HepG2 (cell line): Measurements from ENCODE around the gene PTGR2. TPM values are rescaled to one million over a fixed set of nuclear protein-coding genes. Genes with fewer than 3 reads are reported as not detected.
A peak's percentile ranks its signal among the peaks of the same experiment; 100 is the strongest.

Experiments used
- ARNT2 ChIP-seq: sonication (generic); formaldehyde crosslinking; IDR thresholded peaks from 2 replicates; pipeline ENCODE4 v1.8.0; 2022; ENCODE audit warnings: mild to moderate bottlenecking, low read depth, missing genetic modification reagents, moderate library complexity
- ATRX ChIP-seq: sonication (generic); formaldehyde crosslinking; IDR thresholded peaks from 2 replicates; pipeline ENCODE4 v1.4.0; 2020; ENCODE audit warnings: missing genetic modification reagents, borderline replicate concordance
- FOXJ3 ChIP-seq: sonication (generic); formaldehyde crosslinking; IDR thresholded peaks from 2 replicates; pipeline ENCODE4 v1.4.0; 2020; ENCODE audit warnings: missing genetic modification reagents, mild to moderate bottlenecking, borderline replicate concordance
- HIVEP1 ChIP-seq: sonication (generic); formaldehyde crosslinking; IDR thresholded peaks from 2 replicates; pipeline ENCODE4 v1.4.0; 2020; ENCODE audit warnings: mild to moderate bottlenecking, missing genetic modification reagents
- NR2F6 ChIP-seq, 2 experiments: IDR thresholded peaks; 2 replicates each; pipeline ENCODE4 v1.6.1; 2016; ENCODE audit warnings: antibody characterized with exemption in 1 of 2, mild to moderate bottlenecking in 1 of 2
- SRSF1 ChIP-seq: fragments of 200-400 bp; formaldehyde crosslinking; optimal IDR thresholded peaks from 2 replicates; pipeline ENCODE3; 2017; ENCODE audit warnings: mild to moderate bottlenecking, low read depth, low read length, moderate library complexity
- SRSF9 ChIP-seq: fragments of 200-400 bp; formaldehyde crosslinking; IDR thresholded peaks from 2 replicates; pipeline ENCODE4 v1.6.1; 2018; ENCODE audit warnings: borderline replicate concordance, mild to moderate bottlenecking, low read depth, low read length; ENCODE audit not compliant: insufficient read depth, poor library complexity, severe bottlenecking
- ZNF629 ChIP-seq: sonication (generic); formaldehyde crosslinking; conservative IDR thresholded peaks from 2 replicates; pipeline ENCODE4 v1.5.0; 2020; ENCODE audit warnings: missing genetic modification reagents
- ZNF7 ChIP-seq: IDR thresholded peaks from 2 replicates; pipeline ENCODE4 v1.6.1; 2016; ENCODE audit warnings: missing biosample characterization, missing genetic modification reagents
- ZSCAN20 ChIP-seq: sonication (generic); formaldehyde crosslinking; IDR thresholded peaks from 2 replicates; pipeline ENCODE4 v1.4.0; 2020; ENCODE audit warnings: missing genetic modification reagents, mild to moderate bottlenecking, borderline replicate concordance
- polyA plus RNA-seq, 8 experiments: library from polyadenylated mRNA; depleted of rRNA in 3 of 8; stranded (reverse) in 7 of 8; unstranded in 1 of 8; fragments of >200 nt; fragmentation: Illumina TruSeq in 4 of 8; extraction: Trizol in 4 of 8; gene quantifications; 2 replicates each; pipeline versions ENCODE4 v1.2.1 to v1.2.3, GENCODE V29; 2011 to 2016; ENCODE audit warnings: low read depth in 4 of 8, missing spikeins in 1 of 8, mixed read lengths in 1 of 8; ENCODE audit not compliant: insufficient read depth in 1 of 8
- total RNA-seq, 5 experiments: library from RNA; depleted of rRNA; stranded (reverse); fragments of >200 nt; fragmentation: Illumina TruSeq; extraction: Trizol; gene quantifications; 2 replicates each; pipeline ENCODE4 v1.2.3, GENCODE V29; 2016; ENCODE audit warnings: low read depth in 1 of 5
- TF ChIP-seq, protein P1 (sequence below): sonication (generic); formaldehyde crosslinking; IDR thresholded peaks from 2 replicates; pipeline ENCODE4 v1.5.1; 2020; ENCODE audit warnings: mild to moderate bottlenecking, missing genetic modification reagents, moderate library complexity
- TF ChIP-seq, protein P2 (sequence below): sonication (generic); formaldehyde crosslinking; IDR thresholded peaks from 2 replicates; pipeline ENCODE4 v1.8.0; 2022; ENCODE audit warnings: mild to moderate bottlenecking, missing genetic modification reagents, moderate library complexity
- TF ChIP-seq, protein P3 (sequence below): sonication (generic); formaldehyde crosslinking; IDR thresholded peaks from 2 replicates; pipeline ENCODE4 v1.5.0; 2020; ENCODE audit warnings: missing genetic modification reagents, mild to moderate bottlenecking, borderline replicate concordance
- TF ChIP-seq, protein P4 (sequence below): sonication (generic); formaldehyde crosslinking; IDR thresholded peaks from 2 replicates; pipeline ENCODE4 v1.4.0; 2020; ENCODE audit warnings: missing genetic modification reagents
- TF ChIP-seq, protein P5 (sequence below): sonication (generic); formaldehyde crosslinking; IDR thresholded peaks from 2 replicates; pipeline ENCODE4 v1.5.1; 2020; ENCODE audit warnings: missing genetic modification reagents, mild to moderate bottlenecking, borderline replicate concordance
- TF ChIP-seq, protein P6 (sequence below): sonication (generic); formaldehyde crosslinking; conservative IDR thresholded peaks from 2 replicates; pipeline ENCODE4 v1.4.0; 2020; ENCODE audit warnings: missing genetic modification reagents
- TF ChIP-seq, protein P7 (sequence below): sonication (generic); formaldehyde crosslinking; IDR thresholded peaks from 2 replicates; pipeline ENCODE4 v1.9.0; 2021; ENCODE audit warnings: missing genetic modification reagents, mild to moderate bottlenecking, borderline replicate concordance

Gene PTGR2
- total and polyA plus RNA-seq, 2 of the 13 experiments (the other 11 are each of a cell fraction or from before 2014, with no cell fraction given), result 3.0 to 4.3 TPM

DNA sequence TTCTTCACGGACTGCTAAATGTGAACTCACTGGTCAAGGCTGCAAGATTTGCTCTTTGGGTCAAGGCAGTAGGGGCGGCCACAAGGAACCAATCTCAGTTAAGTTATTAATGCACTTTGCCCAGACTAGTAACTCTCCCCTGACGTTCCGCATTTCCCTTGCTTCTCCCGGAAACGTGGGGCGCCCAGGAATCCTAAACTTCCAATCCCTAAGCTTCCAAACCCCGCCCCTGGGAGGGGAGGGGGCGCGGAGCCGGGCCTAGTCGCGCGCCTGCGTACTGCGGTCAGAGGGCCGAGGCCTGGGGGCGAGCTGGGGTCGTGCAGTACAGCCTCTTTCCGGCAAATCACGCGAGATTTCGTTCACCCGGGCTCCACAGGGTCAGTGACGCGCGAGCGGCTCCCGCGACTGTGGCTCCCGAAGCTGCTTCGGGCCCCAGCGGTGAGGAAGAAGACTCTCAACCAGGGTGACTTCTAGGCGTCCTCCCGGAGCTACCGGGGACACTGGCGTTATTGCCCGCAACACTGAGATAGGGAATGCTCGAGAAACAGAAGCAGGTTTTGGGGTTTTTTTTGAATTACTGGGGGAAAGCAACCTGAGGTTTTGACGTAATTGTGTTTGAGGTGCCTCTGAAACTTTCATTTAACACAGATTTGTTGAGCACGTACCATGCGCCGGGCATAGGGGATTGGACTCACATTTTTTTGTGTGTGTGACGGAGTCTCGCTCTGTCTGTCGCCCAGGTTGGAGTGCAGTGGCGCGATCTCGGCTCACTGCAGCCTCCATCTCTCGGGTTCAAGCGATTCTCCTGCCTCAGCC is at the start of gene PTGR2 (continued):
- TF ChIP-seq, protein P1, sequence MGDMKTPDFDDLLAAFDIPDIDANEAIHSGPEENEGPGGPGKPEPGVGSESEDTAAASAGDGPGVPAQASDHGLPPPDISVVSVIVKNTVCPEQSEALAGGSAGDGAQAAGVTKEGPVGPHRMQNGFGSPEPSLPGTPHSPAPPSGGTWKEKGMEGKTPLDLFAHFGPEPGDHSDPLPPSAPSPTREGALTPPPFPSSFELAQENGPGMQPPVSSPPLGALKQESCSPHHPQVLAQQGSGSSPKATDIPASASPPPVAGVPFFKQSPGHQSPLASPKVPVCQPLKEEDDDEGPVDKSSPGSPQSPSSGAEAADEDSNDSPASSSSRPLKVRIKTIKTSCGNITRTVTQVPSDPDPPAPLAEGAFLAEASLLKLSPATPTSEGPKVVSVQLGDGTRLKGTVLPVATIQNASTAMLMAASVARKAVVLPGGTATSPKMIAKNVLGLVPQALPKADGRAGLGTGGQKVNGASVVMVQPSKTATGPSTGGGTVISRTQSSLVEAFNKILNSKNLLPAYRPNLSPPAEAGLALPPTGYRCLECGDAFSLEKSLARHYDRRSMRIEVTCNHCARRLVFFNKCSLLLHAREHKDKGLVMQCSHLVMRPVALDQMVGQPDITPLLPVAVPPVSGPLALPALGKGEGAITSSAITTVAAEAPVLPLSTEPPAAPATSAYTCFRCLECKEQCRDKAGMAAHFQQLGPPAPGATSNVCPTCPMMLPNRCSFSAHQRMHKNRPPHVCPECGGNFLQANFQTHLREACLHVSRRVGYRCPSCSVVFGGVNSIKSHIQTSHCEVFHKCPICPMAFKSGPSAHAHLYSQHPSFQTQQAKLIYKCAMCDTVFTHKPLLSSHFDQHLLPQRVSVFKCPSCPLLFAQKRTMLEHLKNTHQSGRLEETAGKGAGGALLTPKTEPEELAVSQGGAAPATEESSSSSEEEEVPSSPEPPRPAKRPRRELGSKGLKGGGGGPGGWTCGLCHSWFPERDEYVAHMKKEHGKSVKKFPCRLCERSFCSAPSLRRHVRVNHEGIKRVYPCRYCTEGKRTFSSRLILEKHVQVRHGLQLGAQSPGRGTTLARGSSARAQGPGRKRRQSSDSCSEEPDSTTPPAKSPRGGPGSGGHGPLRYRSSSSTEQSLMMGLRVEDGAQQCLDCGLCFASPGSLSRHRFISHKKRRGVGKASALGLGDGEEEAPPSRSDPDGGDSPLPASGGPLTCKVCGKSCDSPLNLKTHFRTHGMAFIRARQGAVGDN (CRISPR knock-in tag), result peak; percentile 91
- TF ChIP-seq ATRX (no peak), ZNF7 (CRISPR knock-in tag) (no peak), FOXJ3 (CRISPR knock-in tag) (0 out of 2 replicates have a peak, but pooled peaks have one; percentile 39), HIVEP1 (CRISPR knock-in tag) (no peak; the same call in 1 of the 2 replicates), SRSF9 (no peak), ZSCAN20 (no peak), SRSF1 (no peak), NR2F6 (IDR thresholded peaks at IDR 0.05) (no peak; the same call in 1 of the 2 replicates), NR2F6 (CRISPR knock-in tag; IDR thresholded peaks at IDR 0.05) (no peak), ZNF629 (CRISPR knock-in tag) (no peak), ARNT2 (CRISPR knock-in tag) (peak; percentile 87; the same call in 1 of the 2 replicates)
- TF ChIP-seq, protein P2, sequence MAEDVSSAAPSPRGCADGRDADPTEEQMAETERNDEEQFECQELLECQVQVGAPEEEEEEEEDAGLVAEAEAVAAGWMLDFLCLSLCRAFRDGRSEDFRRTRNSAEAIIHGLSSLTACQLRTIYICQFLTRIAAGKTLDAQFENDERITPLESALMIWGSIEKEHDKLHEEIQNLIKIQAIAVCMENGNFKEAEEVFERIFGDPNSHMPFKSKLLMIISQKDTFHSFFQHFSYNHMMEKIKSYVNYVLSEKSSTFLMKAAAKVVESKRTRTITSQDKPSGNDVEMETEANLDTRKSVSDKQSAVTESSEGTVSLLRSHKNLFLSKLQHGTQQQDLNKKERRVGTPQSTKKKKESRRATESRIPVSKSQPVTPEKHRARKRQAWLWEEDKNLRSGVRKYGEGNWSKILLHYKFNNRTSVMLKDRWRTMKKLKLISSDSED (CRISPR knock-in tag), result no peak
- TF ChIP-seq, protein P3, sequence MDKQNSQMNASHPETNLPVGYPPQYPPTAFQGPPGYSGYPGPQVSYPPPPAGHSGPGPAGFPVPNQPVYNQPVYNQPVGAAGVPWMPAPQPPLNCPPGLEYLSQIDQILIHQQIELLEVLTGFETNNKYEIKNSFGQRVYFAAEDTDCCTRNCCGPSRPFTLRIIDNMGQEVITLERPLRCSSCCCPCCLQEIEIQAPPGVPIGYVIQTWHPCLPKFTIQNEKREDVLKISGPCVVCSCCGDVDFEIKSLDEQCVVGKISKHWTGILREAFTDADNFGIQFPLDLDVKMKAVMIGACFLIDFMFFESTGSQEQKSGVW (CRISPR knock-in tag), result no peak
- TF ChIP-seq, protein P4, sequence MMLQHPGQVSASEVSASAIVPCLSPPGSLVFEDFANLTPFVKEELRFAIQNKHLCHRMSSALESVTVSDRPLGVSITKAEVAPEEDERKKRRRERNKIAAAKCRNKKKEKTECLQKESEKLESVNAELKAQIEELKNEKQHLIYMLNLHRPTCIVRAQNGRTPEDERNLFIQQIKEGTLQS, result no peak
- TF ChIP-seq, protein P5, sequence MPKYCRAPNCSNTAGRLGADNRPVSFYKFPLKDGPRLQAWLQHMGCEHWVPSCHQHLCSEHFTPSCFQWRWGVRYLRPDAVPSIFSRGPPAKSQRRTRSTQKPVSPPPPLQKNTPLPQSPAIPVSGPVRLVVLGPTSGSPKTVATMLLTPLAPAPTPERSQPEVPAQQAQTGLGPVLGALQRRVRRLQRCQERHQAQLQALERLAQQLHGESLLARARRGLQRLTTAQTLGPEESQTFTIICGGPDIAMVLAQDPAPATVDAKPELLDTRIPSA, result no peak
- TF ChIP-seq, protein P6, sequence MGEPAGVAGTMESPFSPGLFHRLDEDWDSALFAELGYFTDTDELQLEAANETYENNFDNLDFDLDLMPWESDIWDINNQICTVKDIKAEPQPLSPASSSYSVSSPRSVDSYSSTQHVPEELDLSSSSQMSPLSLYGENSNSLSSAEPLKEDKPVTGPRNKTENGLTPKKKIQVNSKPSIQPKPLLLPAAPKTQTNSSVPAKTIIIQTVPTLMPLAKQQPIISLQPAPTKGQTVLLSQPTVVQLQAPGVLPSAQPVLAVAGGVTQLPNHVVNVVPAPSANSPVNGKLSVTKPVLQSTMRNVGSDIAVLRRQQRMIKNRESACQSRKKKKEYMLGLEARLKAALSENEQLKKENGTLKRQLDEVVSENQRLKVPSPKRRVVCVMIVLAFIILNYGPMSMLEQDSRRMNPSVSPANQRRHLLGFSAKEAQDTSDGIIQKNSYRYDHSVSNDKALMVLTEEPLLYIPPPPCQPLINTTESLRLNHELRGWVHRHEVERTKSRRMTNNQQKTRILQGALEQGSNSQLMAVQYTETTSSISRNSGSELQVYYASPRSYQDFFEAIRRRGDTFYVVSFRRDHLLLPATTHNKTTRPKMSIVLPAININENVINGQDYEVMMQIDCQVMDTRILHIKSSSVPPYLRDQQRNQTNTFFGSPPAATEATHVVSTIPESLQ, result no peak
- TF ChIP-seq, protein P7, sequence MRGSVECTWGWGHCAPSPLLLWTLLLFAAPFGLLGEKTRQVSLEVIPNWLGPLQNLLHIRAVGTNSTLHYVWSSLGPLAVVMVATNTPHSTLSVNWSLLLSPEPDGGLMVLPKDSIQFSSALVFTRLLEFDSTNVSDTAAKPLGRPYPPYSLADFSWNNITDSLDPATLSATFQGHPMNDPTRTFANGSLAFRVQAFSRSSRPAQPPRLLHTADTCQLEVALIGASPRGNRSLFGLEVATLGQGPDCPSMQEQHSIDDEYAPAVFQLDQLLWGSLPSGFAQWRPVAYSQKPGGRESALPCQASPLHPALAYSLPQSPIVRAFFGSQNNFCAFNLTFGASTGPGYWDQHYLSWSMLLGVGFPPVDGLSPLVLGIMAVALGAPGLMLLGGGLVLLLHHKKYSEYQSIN (CRISPR knock-in tag), result no peak
